GM10266 (cell line): Measurements from ENCODE around the gene BRSK2.

Experiments used
- DNase-seq: peaks from one replicate; pipeline ENCODE4 v3.0.0; 2012; ENCODE audit errors: extremely low spot score
- TF ChIP-seq, protein P1 (sequence below): IDR thresholded peaks from 2 replicates; pipeline ENCODE4 v1.5.1; 2012; ENCODE audit warnings: mild to moderate bottlenecking, low read depth; ENCODE audit not compliant: control insufficient read depth, insufficient read depth; ENCODE audit errors: missing control alignments

The BRSK2 gene

DNA sequence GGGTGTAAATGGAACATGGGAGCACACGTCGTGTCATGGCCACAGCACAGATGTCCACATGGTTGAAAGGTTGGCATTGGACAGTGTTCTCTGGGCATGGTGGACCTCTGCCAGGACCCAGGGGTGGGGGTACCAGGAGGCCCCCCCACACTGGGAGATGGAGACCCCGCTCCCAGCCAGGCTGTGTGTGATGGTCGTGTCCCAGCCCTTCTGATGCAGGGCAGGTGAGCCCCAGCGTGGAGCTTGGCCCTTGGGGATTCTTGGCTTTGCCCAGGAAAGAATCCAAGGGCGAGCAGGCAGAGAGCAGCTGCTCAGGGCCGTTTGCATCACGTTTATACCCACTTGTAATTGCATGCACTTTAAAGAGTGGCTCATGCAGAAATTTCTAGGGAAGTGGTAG, 22.0 kb upstream of the BRSK2 start:
- TF ChIP-seq, protein P1, sequence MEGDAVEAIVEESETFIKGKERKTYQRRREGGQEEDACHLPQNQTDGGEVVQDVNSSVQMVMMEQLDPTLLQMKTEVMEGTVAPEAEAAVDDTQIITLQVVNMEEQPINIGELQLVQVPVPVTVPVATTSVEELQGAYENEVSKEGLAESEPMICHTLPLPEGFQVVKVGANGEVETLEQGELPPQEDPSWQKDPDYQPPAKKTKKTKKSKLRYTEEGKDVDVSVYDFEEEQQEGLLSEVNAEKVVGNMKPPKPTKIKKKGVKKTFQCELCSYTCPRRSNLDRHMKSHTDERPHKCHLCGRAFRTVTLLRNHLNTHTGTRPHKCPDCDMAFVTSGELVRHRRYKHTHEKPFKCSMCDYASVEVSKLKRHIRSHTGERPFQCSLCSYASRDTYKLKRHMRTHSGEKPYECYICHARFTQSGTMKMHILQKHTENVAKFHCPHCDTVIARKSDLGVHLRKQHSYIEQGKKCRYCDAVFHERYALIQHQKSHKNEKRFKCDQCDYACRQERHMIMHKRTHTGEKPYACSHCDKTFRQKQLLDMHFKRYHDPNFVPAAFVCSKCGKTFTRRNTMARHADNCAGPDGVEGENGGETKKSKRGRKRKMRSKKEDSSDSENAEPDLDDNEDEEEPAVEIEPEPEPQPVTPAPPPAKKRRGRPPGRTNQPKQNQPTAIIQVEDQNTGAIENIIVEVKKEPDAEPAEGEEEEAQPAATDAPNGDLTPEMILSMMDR, result no peak
- DNase-seq, result no peak

DNA sequence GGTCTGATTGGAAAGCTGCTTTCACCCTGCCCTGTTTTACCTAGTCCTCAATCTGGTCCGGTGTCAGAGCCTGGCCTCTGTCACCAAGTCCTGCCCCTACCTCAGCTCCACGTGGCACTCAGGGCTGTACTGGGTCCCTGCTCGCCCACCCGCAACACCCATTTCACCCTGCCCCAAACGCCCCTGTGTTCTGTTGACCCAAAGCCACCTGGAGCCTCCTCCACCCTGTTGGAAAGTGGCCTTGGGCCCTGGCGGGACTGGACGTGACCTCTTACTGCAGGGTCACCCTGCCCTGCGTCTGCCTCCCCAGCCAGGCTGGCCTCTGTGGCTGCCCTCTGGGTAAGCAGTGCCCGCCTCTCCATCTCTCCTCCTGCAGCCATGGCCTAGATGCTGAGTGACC, 21.5 kb upstream of the BRSK2 start:
- DNase-seq, result no peak
- TF ChIP-seq, protein P1, result no peak

DNA sequence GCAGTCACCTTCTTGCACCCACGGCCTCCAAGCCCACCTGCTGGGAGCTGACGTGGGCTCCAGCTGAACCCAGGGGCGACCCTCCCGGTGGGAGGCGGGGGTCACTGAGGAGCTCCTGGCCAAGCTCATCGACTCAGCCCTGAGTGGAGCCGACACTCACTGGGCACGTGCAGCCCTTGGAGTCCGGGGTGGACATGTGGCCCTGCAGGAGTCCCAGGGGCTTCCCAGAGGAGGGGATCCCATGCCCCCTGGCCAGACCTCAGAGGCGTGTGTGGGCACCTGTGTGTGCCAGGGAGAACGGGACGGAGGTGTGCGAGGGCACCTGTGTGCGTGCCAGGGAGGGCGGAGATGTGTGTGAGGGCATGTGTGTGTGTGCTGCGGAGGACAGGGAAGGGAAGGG, 20.8 kb upstream of the BRSK2 start:
- TF ChIP-seq, protein P1, result no peak
- DNase-seq, result no peak

- no peak for DNase-seq
- TF ChIP-seq, protein P1, result no peak
Observed at GRCh38 chr11:1369371-1370005, 20.2 kb upstream of the BRSK2 start.

DNA sequence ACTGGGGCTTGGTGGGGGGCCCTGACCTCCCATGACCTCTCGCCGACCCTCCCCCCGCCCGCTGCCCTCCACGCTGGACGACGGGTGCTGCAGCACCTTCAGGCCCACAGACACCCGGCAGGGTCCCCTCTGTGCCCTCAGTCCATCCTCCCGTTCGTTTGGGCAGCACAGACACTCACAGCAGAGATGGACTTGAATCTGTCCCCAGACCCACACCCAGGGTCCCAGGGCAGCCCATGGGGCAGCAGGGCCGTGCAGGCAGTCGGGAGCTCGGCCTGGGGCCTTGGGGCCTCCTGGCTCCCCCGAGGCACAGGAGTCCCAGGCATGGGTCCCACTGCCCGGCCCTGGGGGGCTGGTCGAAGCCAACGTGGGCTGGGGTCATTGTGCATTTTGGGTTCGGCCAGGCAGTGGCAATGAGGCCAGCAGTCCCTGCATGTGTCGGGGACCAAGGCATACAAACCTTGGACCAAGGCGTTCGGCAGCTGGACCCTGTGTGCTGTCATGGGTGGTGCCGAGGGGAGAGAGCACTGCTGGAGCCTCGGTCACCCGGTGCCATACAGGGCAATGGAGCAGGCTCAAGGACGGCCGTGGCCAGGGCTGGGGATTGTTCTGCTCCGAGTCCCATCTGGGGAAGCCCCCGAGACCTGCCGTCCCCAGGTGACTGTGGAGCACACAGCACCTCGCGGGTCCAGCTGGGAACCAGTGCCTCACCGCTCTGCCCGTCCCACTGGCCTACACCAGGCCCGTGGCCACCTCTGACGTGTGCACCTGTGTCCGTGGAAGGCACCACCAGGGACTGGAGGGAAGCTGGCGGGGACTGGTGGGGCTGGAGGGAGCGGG, 19.3 kb upstream of the BRSK2 start:
- DNase-seq, result no peak
- TF ChIP-seq, protein P1, result no peak

- TF ChIP-seq, protein P1, result no peak
- no peak for DNase-seq
Observed at GRCh38 chr11:1371026-1371325, 18.8 kb upstream of the BRSK2 start.

DNA sequence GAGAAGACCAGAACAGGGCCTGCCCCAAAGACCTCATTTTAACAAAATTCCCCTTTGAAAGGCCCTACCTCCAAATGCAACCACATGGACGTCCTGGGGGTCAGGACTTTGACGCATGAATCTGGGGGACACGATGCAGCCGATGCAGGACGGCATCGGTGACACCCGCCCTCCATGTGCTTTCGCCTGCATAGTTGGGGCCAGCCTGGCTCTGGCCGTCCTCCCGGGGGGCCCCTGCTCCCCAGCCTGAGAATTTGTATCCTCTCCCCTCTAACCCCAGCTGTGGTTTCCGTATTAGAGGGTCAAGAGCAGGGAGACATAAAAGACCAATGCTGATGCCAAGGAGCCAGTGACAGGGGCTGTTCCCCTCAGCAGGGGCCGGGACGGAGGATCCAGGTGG, 18.4 kb upstream of the BRSK2 start:
- no peak for DNase-seq
- TF ChIP-seq, protein P1, result no peak
